ENCODE data around the gene STT3A. TPM values are rescaled to one million over a fixed set of nuclear protein-coding genes. Genes with fewer than 3 reads are reported as not detected.

Gene STT3A
- total and polyA plus RNA-seq, 3 experiments from 2014 or later = 90.6 to 143 (median 140) TPM

- peaks cover 21 to 31% (median 25%) of the 10 kb centered on the region in 3 donors for H3K4me1 Mint-ChIP-seq
- H3K27me3 ChIP-seq (ENCODE audit: insufficient read depth, low read length, poor library complexity, severe bottlenecking) = no peaks in the 10 kb centered on the region
- no peaks in the 10 kb centered on the region for H3K9me3 ChIP-seq (ENCODE audit: low read length)
- ChIA-PET POLR2A (no interaction called here), CTCF (no interaction called here)
- H3K36me3 Mint-ChIP-seq = peaks cover 0 to 6% (median 0%) of the 10 kb centered on the region in 3 donors
- H3K4me3 Mint-ChIP-seq = peak overlapping the region; percentile 92 to 99 (median 96)
- H3K4me1 ChIP-seq (ENCODE audit: insufficient read depth, low read length) = peaks cover 13% of the 10 kb centered on the region
- peak overlapping the region; percentile 97 for H3K27ac ChIP-seq (ENCODE audit: low read depth, low read length)
- peak overlapping the region; percentile 95 for H3K4me3 ChIP-seq (ENCODE audit: low read length)
- no peaks in the 10 kb centered on the region for H3K9me3 Mint-ChIP-seq
- peak overlapping the region in 7 of 8 donors; percentile 10 to 98 (median 79) for H3K27ac Mint-ChIP-seq
- no peaks in the 10 kb centered on the region for H3K27me3 Mint-ChIP-seq
- H3K36me3 ChIP-seq (ENCODE audit: insufficient read depth, low read length) = no peaks in the 10 kb centered on the region
- DNase-seq = no peak
These were observed 34.7 kb downstream of the STT3A start for GRCh38 chr11:125627236-125627910.

GRCh38 chr11:125637840-125638239, 45.2 kb downstream of the STT3A start:
- Mint-ChIP-seq H3K4me1 (no peaks in the 10 kb centered on the region), H3K27ac (no peak overlapping the region), H3K4me3 (no peak overlapping the region), H3K36me3 (peaks cover 0 to 1% (median 0%) of the 10 kb centered on the region in 3 donors), H3K9me3 (no peaks in the 10 kb centered on the region), H3K27me3 (no peaks in the 10 kb centered on the region)
- H3K9me3 ChIP-seq (ENCODE audit: low read length) = no peaks in the 10 kb centered on the region
- ChIA-PET POLR2A (no interaction called here), CTCF (no interaction called here)
- no peaks in the 10 kb centered on the region for H3K27me3 ChIP-seq (ENCODE audit: insufficient read depth, low read length, poor library complexity, severe bottlenecking)
- DNase-seq = no peak
- H3K4me1 ChIP-seq (ENCODE audit: insufficient read depth, low read length) = no peaks in the 10 kb centered on the region
- no peak overlapping the region for H3K4me3 ChIP-seq (ENCODE audit: low read length)
- H3K27ac ChIP-seq (ENCODE audit: low read depth, low read length) = no peak overlapping the region
- no peaks in the 10 kb centered on the region for H3K36me3 ChIP-seq (ENCODE audit: insufficient read depth, low read length)

GRCh38 chr11:125638315-125638714, 45.7 kb downstream of the STT3A start:
- Histone ChIP-seq H3K27me3 (ENCODE audit: insufficient read depth, low read length, poor library complexity, severe bottlenecking) (no peaks in the 10 kb centered on the region), H3K4me1 (ENCODE audit: insufficient read depth, low read length) (no peaks in the 10 kb centered on the region), H3K27ac (ENCODE audit: low read depth, low read length) (no peak overlapping the region), H3K9me3 (ENCODE audit: low read length) (no peaks in the 10 kb centered on the region), H3K4me3 (ENCODE audit: low read length) (no peak overlapping the region), H3K36me3 (ENCODE audit: insufficient read depth, low read length) (no peaks in the 10 kb centered on the region)
- no peaks in the 10 kb centered on the region for H3K4me1 Mint-ChIP-seq
- no peak overlapping the region for H3K4me3 Mint-ChIP-seq
- ChIA-PET CTCF (no interaction called here), POLR2A (no interaction called here)
- peaks cover 0 to 1% (median 0%) of the 10 kb centered on the region in 3 donors for H3K36me3 Mint-ChIP-seq
- DNase-seq = no peak
- no peaks in the 10 kb centered on the region for H3K27me3 Mint-ChIP-seq
- H3K27ac Mint-ChIP-seq = no peak overlapping the region
- no peaks in the 10 kb centered on the region for H3K9me3 Mint-ChIP-seq

GRCh38 chr11:125645871-125646270, 53.2 kb downstream of the STT3A start:
- Histone ChIP-seq H3K4me1 (ENCODE audit: insufficient read depth, low read length) (no peaks in the 10 kb centered on the region), H3K36me3 (ENCODE audit: insufficient read depth, low read length) (no peaks in the 10 kb centered on the region), H3K4me3 (ENCODE audit: low read length) (no peak overlapping the region), H3K9me3 (ENCODE audit: low read length) (no peaks in the 10 kb centered on the region), H3K27ac (ENCODE audit: low read depth, low read length) (no peak overlapping the region), H3K27me3 (ENCODE audit: insufficient read depth, low read length, poor library complexity, severe bottlenecking) (no peaks in the 10 kb centered on the region)
- H3K27me3 Mint-ChIP-seq = no peaks in the 10 kb centered on the region
- no peaks in the 10 kb centered on the region for H3K36me3 Mint-ChIP-seq
- no peak for DNase-seq
- no peaks in the 10 kb centered on the region for H3K9me3 Mint-ChIP-seq
- no peak overlapping the region for H3K27ac Mint-ChIP-seq
- no peak overlapping the region for H3K4me3 Mint-ChIP-seq
- H3K4me1 Mint-ChIP-seq = peaks cover 7 to 9% (median 7%) of the 10 kb centered on the region in 3 donors
- ChIA-PET POLR2A (no interaction called here), CTCF (no interaction called here)

GRCh38 chr11:125649465-125650166, 57.0 kb downstream of the STT3A start:
- peaks cover 7 to 9% (median 7%) of the 10 kb centered on the region in 3 donors for H3K4me1 Mint-ChIP-seq
- H3K27ac Mint-ChIP-seq = peak overlapping the region in 3 of 8 donors; percentile 2 to 4 (median 3)
- no peaks in the 10 kb centered on the region for H3K4me1 ChIP-seq (ENCODE audit: insufficient read depth, low read length)
- DNase-seq = no peak
- no peak overlapping the region for H3K4me3 ChIP-seq (ENCODE audit: low read length)
- H3K27ac ChIP-seq (ENCODE audit: low read depth, low read length) = no peak overlapping the region
- no peaks in the 10 kb centered on the region for H3K27me3 Mint-ChIP-seq
- POLR2A ChIA-PET = no interaction called here
- CTCF ChIA-PET = no interaction called here
- H3K27me3 ChIP-seq (ENCODE audit: insufficient read depth, low read length, poor library complexity, severe bottlenecking) = no peaks in the 10 kb centered on the region
- H3K36me3 ChIP-seq (ENCODE audit: insufficient read depth, low read length) = no peaks in the 10 kb centered on the region
- H3K4me3 Mint-ChIP-seq = peak overlapping the region in 1 of 7 donors; percentile 2
- no peaks in the 10 kb centered on the region for H3K9me3 ChIP-seq (ENCODE audit: low read length)
- no peaks in the 10 kb centered on the region for H3K9me3 Mint-ChIP-seq
- no peaks in the 10 kb centered on the region for H3K36me3 Mint-ChIP-seq

GRCh38 chr11:125662689-125663088, 70.0 kb downstream of the STT3A start:
- Mint-ChIP-seq H3K27me3 (no peaks in the 10 kb centered on the region), H3K4me1 (peaks cover 0 to 4% (median 0%) of the 10 kb centered on the region in 3 donors), H3K9me3 (peaks cover 0 to 1% (median 0%) of the 10 kb centered on the region in 5 donors), H3K4me3 (no peak overlapping the region), H3K27ac (no peak overlapping the region), H3K36me3 (peaks cover 0 to 18% (median 7%) of the 10 kb centered on the region in 3 donors)
- H3K27ac ChIP-seq (ENCODE audit: low read depth, low read length) = no peak overlapping the region
- H3K4me3 ChIP-seq (ENCODE audit: low read length) = no peak overlapping the region
- CTCF ChIA-PET = no interaction called here
- POLR2A ChIA-PET = no interaction called here
- H3K9me3 ChIP-seq (ENCODE audit: low read length) = no peaks in the 10 kb centered on the region
- no peaks in the 10 kb centered on the region for H3K4me1 ChIP-seq (ENCODE audit: insufficient read depth, low read length)
- no peaks in the 10 kb centered on the region for H3K36me3 ChIP-seq (ENCODE audit: insufficient read depth, low read length)
- no peak for DNase-seq
- no peaks in the 10 kb centered on the region for H3K27me3 ChIP-seq (ENCODE audit: insufficient read depth, low read length, poor library complexity, severe bottlenecking)

GRCh38 chr11:125663910-125664309, 71.3 kb downstream of the STT3A start:
- Mint-ChIP-seq H3K36me3 (peaks cover 0 to 23% (median 10%) of the 10 kb centered on the region in 3 donors), H3K4me1 (peaks cover 0 to 4% (median 0%) of the 10 kb centered on the region in 3 donors), H3K27me3 (no peaks in the 10 kb centered on the region), H3K27ac (no peak overlapping the region), H3K4me3 (no peak overlapping the region), H3K9me3 (peaks cover 0 to 1% (median 0%) of the 10 kb centered on the region in 5 donors)
- H3K36me3 ChIP-seq (ENCODE audit: insufficient read depth, low read length) = no peaks in the 10 kb centered on the region
- no peak for DNase-seq
- H3K4me1 ChIP-seq (ENCODE audit: insufficient read depth, low read length) = no peaks in the 10 kb centered on the region
- H3K4me3 ChIP-seq (ENCODE audit: low read length) = no peak overlapping the region
- H3K27ac ChIP-seq (ENCODE audit: low read depth, low read length) = no peak overlapping the region
- H3K27me3 ChIP-seq (ENCODE audit: insufficient read depth, low read length, poor library complexity, severe bottlenecking) = no peaks in the 10 kb centered on the region
- no peaks in the 10 kb centered on the region for H3K9me3 ChIP-seq (ENCODE audit: low read length)
- POLR2A ChIA-PET = no interaction called here
- CTCF ChIA-PET = no interaction called here

GRCh38 chr11:125667151-125667550, 74.5 kb downstream of the STT3A start:
- H3K27me3 Mint-ChIP-seq = no peaks in the 10 kb centered on the region
- no peak overlapping the region for H3K27ac Mint-ChIP-seq
- no peak for DNase-seq
- peaks cover 0 to 27% (median 14%) of the 10 kb centered on the region in 3 donors for H3K36me3 Mint-ChIP-seq
- H3K4me1 ChIP-seq (ENCODE audit: insufficient read depth, low read length) = no peaks in the 10 kb centered on the region
- no peaks in the 10 kb centered on the region for H3K36me3 ChIP-seq (ENCODE audit: insufficient read depth, low read length)
- H3K4me3 ChIP-seq (ENCODE audit: low read length) = no peak overlapping the region
- POLR2A ChIA-PET = no interaction called here
- H3K27me3 ChIP-seq (ENCODE audit: insufficient read depth, low read length, poor library complexity, severe bottlenecking) = no peaks in the 10 kb centered on the region
- no peak overlapping the region for H3K4me3 Mint-ChIP-seq
- H3K27ac ChIP-seq (ENCODE audit: low read depth, low read length) = no peak overlapping the region
- CTCF ChIA-PET = no interaction called here
- no peaks in the 10 kb centered on the region for H3K9me3 ChIP-seq (ENCODE audit: low read length)
- H3K9me3 Mint-ChIP-seq = peaks cover 0 to 1% (median 0%) of the 10 kb centered on the region in 5 donors
- peaks cover 0 to 4% (median 0%) of the 10 kb centered on the region in 3 donors for H3K4me1 Mint-ChIP-seq
